ENCODE data around the gene ZNF281.
"Not testable (repeated sequence)": the region's sequence is repeated elsewhere in the genome, so short reads cannot be mapped to it uniquely, and the experiment has no call there.

Gene ZNF281

DNA sequence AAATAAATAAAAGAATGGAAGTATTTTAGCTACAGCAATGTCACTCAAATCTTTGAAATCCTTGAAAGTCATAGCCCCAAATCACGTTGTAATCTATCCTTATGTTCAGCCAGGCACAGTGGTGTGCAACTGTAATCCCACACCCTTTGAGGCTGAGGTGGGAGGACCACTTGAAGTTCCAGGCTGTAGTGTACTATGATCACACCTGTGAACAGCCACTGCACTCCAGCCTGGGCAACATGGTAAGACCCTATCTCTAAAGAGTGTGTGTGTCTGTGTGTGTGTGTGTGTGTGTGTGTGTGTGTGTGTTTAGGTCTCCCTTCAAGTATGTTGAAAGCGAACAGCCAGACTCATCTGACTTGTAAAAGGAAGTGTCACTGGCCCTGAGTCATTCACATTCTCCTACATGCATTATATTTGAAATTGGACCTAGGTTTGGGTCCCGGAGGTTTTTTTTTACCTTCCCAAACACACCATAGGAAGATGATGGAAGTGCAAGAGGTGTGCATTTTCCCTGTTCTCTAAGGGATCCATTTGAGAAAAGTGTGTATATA lies 50.1 kb downstream of the ZNF281 start:
- DNase-seq = no peak

- DNase-seq = not testable (repeated sequence)
Measured at GRCh38 chr1:200357925-200358324, 51.9 kb downstream of the ZNF281 start.

GRCh38 chr1:200355801-200356200 lies 54.0 kb downstream of the ZNF281 start:
- no peak for DNase-seq
